TTC549 (cell line): ENCODE results near the gene MARCHF4.

ENCODE experiments used
- FAIRE-seq: peaks from 2 replicates; lab custom pipeline; 2012; peaks lifted over from hg19 to GRCh38; lab: Jason Lieb, UNC

The MARCHF4 gene

DNA sequence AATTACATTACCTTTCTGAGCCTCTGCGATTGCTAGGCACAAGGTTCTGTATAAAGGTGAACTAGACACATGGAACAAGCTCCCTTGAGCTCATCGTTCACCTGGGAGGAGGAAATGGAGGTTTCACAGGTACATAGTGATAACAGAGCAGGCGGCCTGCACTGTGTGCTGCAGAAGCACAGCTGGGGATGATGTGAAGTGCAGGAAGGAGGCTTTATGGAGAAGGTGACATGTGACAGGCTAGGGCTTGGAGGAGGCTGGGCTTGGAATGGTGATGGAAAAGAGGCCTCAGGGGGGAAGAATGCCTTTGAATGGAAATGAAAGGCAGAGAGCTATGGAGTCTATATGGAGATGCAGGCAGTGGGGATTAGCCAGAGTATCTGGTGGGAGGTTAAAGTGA, 22.9 kb downstream of the MARCHF4 start:
- no peak for FAIRE-seq

- no peak for FAIRE-seq
Observed at GRCh38 chr2:216348756-216349308, 23.5 kb downstream of the MARCHF4 start.

GRCh38 chr2:216346781-216347180, 25.5 kb downstream of the MARCHF4 start:
- no peak for FAIRE-seq

- FAIRE-seq, result no peak
Observed at GRCh38 chr2:216345846-216346245, 26.4 kb downstream of the MARCHF4 start.

GRCh38 chr2:216344950-216345300, 27.4 kb downstream of the MARCHF4 start:
- no peak for FAIRE-seq

- no peak for FAIRE-seq
Observed at GRCh38 chr2:216344206-216344949, 27.9 kb downstream of the MARCHF4 start.

- no peak for FAIRE-seq
Observed at GRCh38 chr2:216343221-216343980, 28.9 kb downstream of the MARCHF4 start.

GRCh38 chr2:216341121-216341520, 31.2 kb downstream of the MARCHF4 start:
- FAIRE-seq, result no peak

- FAIRE-seq, result no peak
Observed at GRCh38 chr2:216340280-216340631, 32.0 kb downstream of the MARCHF4 start.

- FAIRE-seq, result no peak
Observed at GRCh38 chr2:216339456-216340279, 32.6 kb downstream of the MARCHF4 start.

GRCh38 chr2:216335252-216335651, 37.0 kb downstream of the MARCHF4 start:
- no peak for FAIRE-seq

GRCh38 chr2:216328347-216328746, 43.9 kb downstream of the MARCHF4 start:
- FAIRE-seq, result no peak

DNA sequence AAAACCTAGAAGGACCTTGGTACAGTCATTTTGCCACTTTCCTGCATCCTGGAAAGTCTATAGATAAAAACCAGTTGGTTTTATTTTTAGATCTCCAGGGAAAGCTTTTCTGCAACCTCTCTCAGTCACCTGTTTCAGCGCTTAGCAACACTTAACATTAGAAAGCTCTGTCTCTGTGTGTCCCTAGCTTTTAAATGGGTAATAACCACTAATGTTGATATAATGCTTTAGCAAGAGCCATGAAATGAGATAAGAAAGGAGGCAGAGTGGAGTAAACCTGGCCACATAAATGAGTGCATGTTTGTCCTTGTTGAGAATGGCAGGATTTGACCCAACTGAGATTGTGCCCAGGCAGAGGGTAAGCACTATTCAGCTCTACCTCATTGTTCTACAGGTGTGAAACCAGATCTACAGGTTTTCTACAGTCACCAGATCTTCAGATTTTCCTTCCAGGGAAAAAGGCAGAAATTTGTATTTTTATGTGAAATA, 44.8 kb downstream of the MARCHF4 start:
- FAIRE-seq, result no peak
